ENCODE results near the gene PIK3R5.

PIK3R5 gene

DNA sequence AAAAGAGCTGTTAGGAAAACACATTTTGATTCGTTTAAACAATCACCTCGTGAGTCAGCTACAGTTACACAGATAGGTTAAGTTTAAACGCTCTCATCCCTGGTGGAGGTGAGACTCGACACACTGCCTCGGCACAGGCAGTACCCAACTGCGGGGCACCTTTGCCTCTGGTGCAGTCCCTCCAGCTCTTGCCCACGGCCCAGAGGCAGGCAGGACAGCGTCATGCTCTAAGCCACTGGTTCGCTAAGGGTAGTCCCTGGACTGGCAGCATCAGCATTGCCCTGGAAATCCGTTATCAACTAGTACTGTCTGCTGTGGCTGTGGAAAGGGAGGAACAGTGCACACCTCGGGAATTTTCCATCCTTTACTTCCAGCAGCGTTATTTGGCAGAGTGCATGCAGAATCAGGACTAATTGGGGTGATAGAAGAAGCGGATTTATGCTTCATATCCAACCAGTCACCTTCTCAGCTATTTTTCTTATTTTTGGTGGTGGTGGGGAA is 94.4 kb downstream of the PIK3R5 start:
- TF ChIP-seq, protein P1, sequence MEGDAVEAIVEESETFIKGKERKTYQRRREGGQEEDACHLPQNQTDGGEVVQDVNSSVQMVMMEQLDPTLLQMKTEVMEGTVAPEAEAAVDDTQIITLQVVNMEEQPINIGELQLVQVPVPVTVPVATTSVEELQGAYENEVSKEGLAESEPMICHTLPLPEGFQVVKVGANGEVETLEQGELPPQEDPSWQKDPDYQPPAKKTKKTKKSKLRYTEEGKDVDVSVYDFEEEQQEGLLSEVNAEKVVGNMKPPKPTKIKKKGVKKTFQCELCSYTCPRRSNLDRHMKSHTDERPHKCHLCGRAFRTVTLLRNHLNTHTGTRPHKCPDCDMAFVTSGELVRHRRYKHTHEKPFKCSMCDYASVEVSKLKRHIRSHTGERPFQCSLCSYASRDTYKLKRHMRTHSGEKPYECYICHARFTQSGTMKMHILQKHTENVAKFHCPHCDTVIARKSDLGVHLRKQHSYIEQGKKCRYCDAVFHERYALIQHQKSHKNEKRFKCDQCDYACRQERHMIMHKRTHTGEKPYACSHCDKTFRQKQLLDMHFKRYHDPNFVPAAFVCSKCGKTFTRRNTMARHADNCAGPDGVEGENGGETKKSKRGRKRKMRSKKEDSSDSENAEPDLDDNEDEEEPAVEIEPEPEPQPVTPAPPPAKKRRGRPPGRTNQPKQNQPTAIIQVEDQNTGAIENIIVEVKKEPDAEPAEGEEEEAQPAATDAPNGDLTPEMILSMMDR (conservative IDR thresholded peaks at IDR 0.05; ENCODE audit: low read length): no peak
- no peak for DNase-seq (ENCODE audit: low read depth)
- H3K4me3 ChIP-seq (ENCODE audit: low read length): no peak overlapping the region

DNA sequence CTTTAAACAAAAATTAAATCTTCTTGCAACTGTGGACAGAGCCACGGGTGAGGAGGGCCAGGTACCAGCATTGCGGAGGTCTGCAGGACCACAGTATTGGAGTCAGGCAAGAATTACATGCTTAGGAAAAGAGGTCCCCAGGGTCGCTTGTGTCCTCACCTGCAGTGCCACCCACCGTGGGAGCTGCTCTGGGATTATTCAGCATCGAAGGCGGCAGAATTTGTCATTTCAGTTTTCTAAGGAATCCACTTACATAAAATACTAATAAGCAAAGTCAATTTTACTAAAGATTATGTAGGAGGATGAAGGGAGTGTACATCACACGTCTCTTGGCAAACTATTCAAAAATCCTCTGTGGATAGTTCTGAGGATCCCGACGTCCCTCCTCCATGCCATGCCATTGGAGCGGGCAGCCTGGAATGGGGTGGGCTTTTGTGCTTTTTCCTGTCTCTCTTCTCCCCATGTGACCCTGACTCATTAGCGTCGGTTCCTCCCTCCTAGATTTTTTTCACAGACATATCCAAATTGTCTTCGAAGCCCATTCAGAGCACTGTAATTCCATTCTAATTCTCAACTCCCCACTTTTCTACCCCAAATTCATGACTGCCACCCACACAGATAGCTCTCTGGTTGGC is 95.0 kb downstream of the PIK3R5 start:
- no peak for DNase-seq (ENCODE audit: low read depth)
- no peak overlapping the region for H3K4me3 ChIP-seq (ENCODE audit: low read length)
- TF ChIP-seq, protein P1 (conservative IDR thresholded peaks at IDR 0.05; ENCODE audit: low read length): no peak

DNA sequence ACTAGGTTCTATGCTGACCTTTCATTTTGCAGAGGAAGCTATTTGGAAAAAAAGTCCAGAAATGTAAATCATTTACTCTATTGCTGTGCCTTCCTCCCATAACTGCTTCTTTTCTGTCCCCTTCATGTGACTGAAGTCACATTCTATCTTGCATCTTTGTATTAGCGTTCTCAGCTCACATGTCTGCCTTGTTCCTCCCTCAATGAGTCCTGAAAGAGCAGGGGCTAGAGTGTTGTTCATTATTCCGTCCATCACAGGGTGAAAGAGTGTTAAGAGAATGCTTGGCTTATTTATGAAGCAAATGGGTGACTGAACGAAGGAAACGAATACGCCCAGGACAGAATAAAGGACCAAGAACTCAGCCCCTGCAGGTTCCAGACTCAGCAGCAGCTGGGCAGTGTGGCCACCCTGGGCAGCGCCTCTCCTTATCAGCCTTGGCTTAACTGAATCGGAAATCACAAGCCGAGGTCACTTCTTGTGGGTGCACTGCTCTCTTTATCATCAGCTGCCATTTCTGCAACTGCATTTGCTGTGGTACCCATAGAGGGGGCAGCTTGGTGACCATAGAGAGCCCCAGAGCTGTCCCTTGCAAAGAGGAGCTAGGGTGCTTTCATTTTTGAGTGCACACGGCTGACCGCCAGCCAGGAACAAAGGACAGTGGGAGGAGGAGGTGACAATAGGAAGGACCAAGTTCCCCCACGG is 96.2 kb downstream of the PIK3R5 start:
- no peak overlapping the region for H3K4me3 ChIP-seq (ENCODE audit: low read length)
- no peak for DNase-seq (ENCODE audit: low read depth)
- TF ChIP-seq, protein P1 (conservative IDR thresholded peaks at IDR 0.05; ENCODE audit: low read length): no peak

DNA sequence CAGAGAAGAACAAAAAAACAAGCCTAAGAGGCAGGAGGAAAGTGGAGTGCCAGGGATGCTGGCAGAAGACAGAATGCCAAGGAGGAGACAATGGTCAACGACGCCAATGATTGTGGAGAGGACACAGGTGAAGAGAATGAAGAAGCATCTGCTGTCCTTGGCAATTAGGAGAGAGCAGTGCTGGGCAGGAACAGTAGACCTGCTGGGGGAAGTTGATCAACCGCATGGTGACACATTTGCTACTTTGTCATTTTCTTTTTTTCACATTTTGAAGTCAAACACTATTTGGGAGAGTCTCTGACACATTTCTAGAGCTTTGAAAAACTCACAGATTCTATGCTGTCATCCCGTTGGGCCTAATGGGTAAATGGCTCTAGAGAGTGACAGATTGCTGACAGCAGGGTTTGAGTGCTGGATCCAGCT is 97.0 kb downstream of the PIK3R5 start:
- no peak overlapping the region for H3K4me3 ChIP-seq (ENCODE audit: low read length)
- TF ChIP-seq, protein P1 (conservative IDR thresholded peaks at IDR 0.05; ENCODE audit: low read length): no peak
- no peak for DNase-seq (ENCODE audit: low read depth)

DNA sequence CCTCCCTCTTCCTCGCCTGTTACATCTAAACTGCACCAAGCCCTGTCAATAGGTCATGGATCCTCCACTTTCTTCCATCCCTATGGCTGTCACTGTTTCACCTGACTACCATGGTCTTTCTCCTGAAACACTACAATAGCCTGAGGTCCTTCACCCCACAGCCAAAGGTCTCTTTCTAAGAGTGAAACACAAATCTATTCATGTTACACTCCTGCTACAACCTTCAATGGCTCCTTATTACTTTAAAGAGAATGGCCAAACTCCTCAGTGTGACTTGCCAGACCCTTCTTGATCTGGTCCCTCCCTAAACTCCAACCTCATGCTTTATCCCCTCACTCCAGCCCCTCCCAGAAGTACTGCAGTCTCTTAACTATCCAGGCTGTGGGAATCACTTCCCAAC is 97.4 kb downstream of the PIK3R5 start:
- no peak for DNase-seq (ENCODE audit: low read depth)
- TF ChIP-seq, protein P1 (conservative IDR thresholded peaks at IDR 0.05; ENCODE audit: low read length): no peak
- H3K4me3 ChIP-seq (ENCODE audit: low read length): no peak overlapping the region

DNA sequence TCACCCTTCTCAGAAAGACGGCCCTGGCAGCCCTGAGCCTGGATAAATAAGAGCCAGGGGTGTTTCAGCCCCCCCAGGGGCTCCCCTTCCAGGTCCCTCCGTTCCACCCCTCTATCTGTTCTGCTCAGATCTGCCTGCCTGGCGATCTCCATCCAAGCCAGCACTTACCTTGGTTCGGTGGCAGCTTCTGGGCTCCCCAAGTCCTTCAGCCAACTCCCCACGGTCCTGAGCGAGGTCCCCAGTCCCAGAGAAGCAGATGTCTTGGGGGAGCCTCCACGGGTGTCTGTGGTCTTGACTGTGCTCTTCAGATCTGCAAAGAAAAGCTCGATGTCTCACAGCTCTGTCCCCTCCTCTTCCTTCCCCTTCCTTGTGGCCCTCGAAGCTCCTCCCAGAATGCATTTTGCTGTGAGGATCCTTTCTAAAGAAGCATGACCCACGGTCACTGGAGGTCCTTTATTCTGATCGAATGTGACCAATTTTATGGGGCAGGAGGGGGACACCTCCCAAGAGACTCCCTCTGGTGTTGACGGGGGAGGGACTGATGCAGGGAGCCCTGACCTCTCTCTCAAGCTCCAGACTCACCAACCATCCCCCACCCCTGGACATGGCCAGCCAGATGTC is 98.0 kb downstream of the PIK3R5 start, which contains the start of gene PIK3R6:
Gene PIK3R6 (minus strand): TSS at position 314 of the 621 bp plus-strand sequence. CDS start 17,880 bp downstream, outside the sequence.
- DNase-seq (ENCODE audit: low read depth): no peak
- no peak within 1 kb of the TSS for H3K4me3 ChIP-seq (ENCODE audit: low read length)
- TF ChIP-seq, protein P1 (conservative IDR thresholded peaks at IDR 0.05; ENCODE audit: low read length): no peak

Measured in AG10803 (cell line).